Pancreas (tissue), 10 donors: ENCODE data around the gene APOL1. TPM values are rescaled to one million over a fixed set of nuclear protein-coding genes. Genes with fewer than 3 reads are reported as not detected.
A peak's percentile ranks its signal among the peaks of the same experiment; 100 is the strongest.

Experiments
- ATAC-seq, 4 donors: fragments of 200-7000 bp; cut with Tn5 transposase; one replicate each; pipeline versions ENCODE4 v1.8.0 to v1.9.1; 2020; ENCODE audit warnings: mild to moderate bottlenecking in 4 of 4, moderate library complexity in 4 of 4
- DNase-seq, 6 donors: peaks; one replicate each; pipeline ENCODE4 v3.0.0-alpha.2; 2020
- FAIRE-seq: peaks from 2 replicates; lab custom pipeline; 2012; peaks lifted over from hg19 to GRCh38; lab: Jason Lieb, UNC
- H3K27ac ChIP-seq, 4 donors: fragments of 200-600 bp; sonication (generic); 1 replicate in 3 of 4; 2 replicates in 1 of 4; pipeline versions ENCODE4 v1.5.0 to v1.8.0; 2020
- H3K27me3 ChIP-seq, 4 donors: fragments of 200-600 bp; one replicate each; pipeline ENCODE4 v1.8.0; 2021
- H3K36me3 ChIP-seq, 3 donors: fragments of 200-600 bp; sonication (generic) in 1 of 3; one replicate each; pipeline versions ENCODE4 v1.5.0 to v1.8.0; 2020 to 2021
- H3K4me1 ChIP-seq, 3 donors: fragments of 200-600 bp; one replicate each; pipeline ENCODE4 v1.8.0; 2021
- H3K4me3 ChIP-seq, 4 donors: fragments of 200-600 bp; sonication (generic) in 2 of 4; one replicate each; pipeline versions ENCODE4 v1.5.0 to v1.8.0; 2020 to 2021
- H3K9me3 ChIP-seq, 4 donors: fragments of 200-600 bp; one replicate each; pipeline ENCODE4 v1.8.0; 2021
- WGBS, 2 donors: extraction: QIAGEN DNeasy Blood & Tissue Kit; methylation state at CpG; one replicate each; pipeline ENCODE4 v1.1.7; 2013; 5-methylcytosine and 5-hydroxymethylcytosine counted together
- intact Hi-C, 3 donors: fragments of 100-400 bp; cut with DNase I; formaldehyde crosslinking; loops; one replicate each; pipeline versions ENCODE4 v1.11.1 to v1.14.2; 2022
- polyA plus RNA-seq, 2 donors: library from polyadenylated mRNA; stranded (reverse); fragments of 200-250 nt; gene quantifications; one replicate each; pipeline ENCODE4 v1.2.3, GENCODE V29; 2013
- total RNA-seq, 6 donors: library from RNA; stranded (reverse); fragmentation: NEBNext Ultra II Directional in 4 of 6; extraction: Animal tissue kit (Norgen Biotek cat#: 25700) in 4 of 6; gene quantifications; one replicate each; pipeline versions ENCODE4 v1.2.1 to v1.2.4, GENCODE V29; 2021 to 2023
- TF ChIP-seq, protein P1 (sequence below), 4 donors: fragments of 200-600 bp; sonication (generic) in 3 of 4; IDR thresholded peaks; one replicate each; pipeline versions ENCODE4 v1.5.0 to v1.8.0; 2021; ENCODE audit warnings: antibody characterized with exemption in 4 of 4
- donor health status: healthy with polysubstance abuse.
- donor health status: DM: no; HTN: no; CAD: no; lungs with moderate emphysema.
- donor health status: DM: no; HTN: no; CAD: no.
- donor health status: control.
- donor health status: control.
- donor health status: Bipolar disorder and iron deficiency.
- donor health status: DM: yes; HTN: yes; CAD: no.
- donor health status: DM: no; HTN: no; CAD: no.
- donor health status: DM: no; HTN: no; CAD: no.
- donor health status: DM: yes; HTN: yes; CAD: no.

Gene APOL1
- total and polyA plus RNA-seq, 8 donors = 3.2 to 25.5 (median 5.5) TPM

- no peaks in the 10 kb centered on the region for H3K27me3 ChIP-seq
- H3K27ac ChIP-seq = no peak overlapping the region
- FAIRE-seq (no peak), DNase-seq (peak in 1 of 6 donors; percentile 49), ATAC-seq (no peak)
- no peak overlapping the region for H3K4me3 ChIP-seq
- no peaks in the 10 kb centered on the region for H3K4me1 ChIP-seq
- TF ChIP-seq, protein P1, sequence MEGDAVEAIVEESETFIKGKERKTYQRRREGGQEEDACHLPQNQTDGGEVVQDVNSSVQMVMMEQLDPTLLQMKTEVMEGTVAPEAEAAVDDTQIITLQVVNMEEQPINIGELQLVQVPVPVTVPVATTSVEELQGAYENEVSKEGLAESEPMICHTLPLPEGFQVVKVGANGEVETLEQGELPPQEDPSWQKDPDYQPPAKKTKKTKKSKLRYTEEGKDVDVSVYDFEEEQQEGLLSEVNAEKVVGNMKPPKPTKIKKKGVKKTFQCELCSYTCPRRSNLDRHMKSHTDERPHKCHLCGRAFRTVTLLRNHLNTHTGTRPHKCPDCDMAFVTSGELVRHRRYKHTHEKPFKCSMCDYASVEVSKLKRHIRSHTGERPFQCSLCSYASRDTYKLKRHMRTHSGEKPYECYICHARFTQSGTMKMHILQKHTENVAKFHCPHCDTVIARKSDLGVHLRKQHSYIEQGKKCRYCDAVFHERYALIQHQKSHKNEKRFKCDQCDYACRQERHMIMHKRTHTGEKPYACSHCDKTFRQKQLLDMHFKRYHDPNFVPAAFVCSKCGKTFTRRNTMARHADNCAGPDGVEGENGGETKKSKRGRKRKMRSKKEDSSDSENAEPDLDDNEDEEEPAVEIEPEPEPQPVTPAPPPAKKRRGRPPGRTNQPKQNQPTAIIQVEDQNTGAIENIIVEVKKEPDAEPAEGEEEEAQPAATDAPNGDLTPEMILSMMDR (IDR thresholded peaks at IDR 0.05) = no peak
- H3K9me3 ChIP-seq = no peaks in the 10 kb centered on the region
- peaks cover 22 to 98% (median 95%) of the 10 kb centered on the region in 3 donors for H3K36me3 ChIP-seq
- 82 to 85% methylated on average over 10 of the region's 10 CpGs for WGBS, 2 donors
- intact Hi-C loops = loop anchor here (5.0 to 10.0 kb wide), 3 partner anchors 163 to 170 kb away; no protein-coding TSS in a partner anchor
Observed at GRCh38 chr22:36304429-36304828, 51.5 kb downstream of the APOL1 start.

DNA sequence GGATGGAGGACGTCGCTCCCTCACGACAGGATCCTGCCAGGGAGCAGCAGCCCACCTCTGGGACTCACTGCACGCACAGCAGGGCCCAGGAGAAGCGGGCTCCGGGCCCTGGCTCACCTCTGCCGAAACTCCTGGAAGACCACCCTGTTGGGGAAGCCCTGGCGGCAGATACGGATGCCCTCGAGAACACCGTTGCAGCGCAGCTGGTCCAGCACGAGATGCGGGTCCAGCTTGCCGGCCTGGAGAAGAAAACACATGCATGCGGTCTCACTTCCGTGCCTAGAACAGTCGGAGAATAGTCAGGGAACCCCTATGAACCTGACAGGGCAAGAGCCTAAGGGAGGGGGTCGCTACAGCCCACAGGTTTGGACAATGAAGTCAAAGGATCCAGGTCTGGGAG lies 52.9 kb downstream of the APOL1 start:
- TF ChIP-seq, protein P1 (IDR thresholded peaks at IDR 0.05) = no peak
- no peaks in the 10 kb centered on the region for H3K27me3 ChIP-seq
- ATAC-seq = no peak
- WGBS, 2 donors = 92 to 96% methylated on average over 19 of the region's 19 CpGs
- no peak overlapping the region for H3K27ac ChIP-seq
- H3K4me1 ChIP-seq = no peaks in the 10 kb centered on the region
- peak in 1 of 6 donors; percentile 38 for DNase-seq
- peaks cover 10 to 98% (median 91%) of the 10 kb centered on the region in 3 donors for H3K36me3 ChIP-seq
- H3K9me3 ChIP-seq = no peaks in the 10 kb centered on the region
- FAIRE-seq = no peak
- intact Hi-C loops = loop anchor here in 1 of 3 donors (10.0 kb wide), 1 partner anchor 169 kb away; no protein-coding TSS in a partner anchor
- H3K4me3 ChIP-seq = no peak overlapping the region

- intact Hi-C loops = loop anchor here in 1 of 3 donors (10.0 kb wide), 1 partner anchor 169 kb away; no protein-coding TSS in a partner anchor
- TF ChIP-seq, protein P1 (IDR thresholded peaks at IDR 0.05) = no peak
- no peak overlapping the region for H3K4me3 ChIP-seq
- H3K4me1 ChIP-seq = no peaks in the 10 kb centered on the region
- H3K27me3 ChIP-seq = no peaks in the 10 kb centered on the region
- no peak for ATAC-seq
- H3K36me3 ChIP-seq = peaks cover 7 to 98% (median 91%) of the 10 kb centered on the region in 3 donors
- no peak overlapping the region for H3K27ac ChIP-seq
- DNase-seq = peak in 1 of 6 donors; percentile 53
- FAIRE-seq = no peak
- 86 to 90% methylated on average over 18 of the region's 18 CpGs for WGBS, 2 donors
- no peaks in the 10 kb centered on the region for H3K9me3 ChIP-seq
Observed at GRCh38 chr22:36306227-36306626, 53.3 kb downstream of the APOL1 start.

DNA sequence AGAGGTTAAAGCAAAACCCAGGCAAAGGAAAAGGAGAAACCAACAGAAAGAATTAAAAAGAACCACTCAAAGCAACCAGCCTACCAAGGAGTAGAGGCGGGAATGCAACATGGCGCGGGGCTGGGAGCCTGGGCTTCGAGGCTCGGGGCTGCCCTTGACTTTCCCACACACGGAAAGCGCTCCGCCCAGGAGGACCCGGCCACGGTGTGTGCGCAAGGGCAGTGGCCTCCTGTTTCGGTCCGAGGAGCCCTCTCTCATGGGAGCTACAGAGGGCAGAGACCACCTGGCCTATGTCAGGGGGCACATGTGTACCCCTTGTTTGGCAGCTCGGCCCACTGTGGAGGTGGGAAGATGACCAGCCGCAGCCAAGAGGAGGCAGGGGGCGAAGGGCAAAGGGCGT lies 55.9 kb downstream of the APOL1 start:
- 86 to 93% methylated on average over 17 of the region's 17 CpGs for WGBS, 2 donors
- TF ChIP-seq, protein P1 (IDR thresholded peaks at IDR 0.05) = no peak
- DNase-seq = no peak
- no peak for ATAC-seq
- no peak overlapping the region for H3K4me3 ChIP-seq
- H3K36me3 ChIP-seq = peaks cover 17 to 98% (median 84%) of the 10 kb centered on the region in 3 donors
- no peaks in the 10 kb centered on the region for H3K27me3 ChIP-seq
- FAIRE-seq = no peak
- H3K27ac ChIP-seq = no peak overlapping the region
- intact Hi-C loops = loop anchor here in 1 of 3 donors (10.0 kb wide), 1 partner anchor 166 kb away; no protein-coding TSS in a partner anchor
- no peaks in the 10 kb centered on the region for H3K9me3 ChIP-seq
- H3K4me1 ChIP-seq = no peaks in the 10 kb centered on the region

GRCh38 chr22:36311386-36312085 lies 58.6 kb downstream of the APOL1 start:
- Histone ChIP-seq H3K9me3 (no peaks in the 10 kb centered on the region), H3K36me3 (peaks cover 21 to 97% (median 71%) of the 10 kb centered on the region in 3 donors), H3K4me1 (no peaks in the 10 kb centered on the region), H3K27ac (no peak overlapping the region), H3K4me3 (no peak overlapping the region), H3K27me3 (no peaks in the 10 kb centered on the region)
- intact Hi-C loops = no loop called here
- no peak for FAIRE-seq
- 75 to 83% methylated on average over 18 of the region's 18 CpGs for WGBS, 2 donors
- TF ChIP-seq, protein P1 (IDR thresholded peaks at IDR 0.05) = no peak
- no peak for ATAC-seq
- DNase-seq = no peak
